IMR-90 (cell line): ENCODE measurements around the gene SIGLEC15.

Source experiments
- CTCF ChIP-seq: conservative IDR thresholded peaks from 2 replicates; pipeline ENCODE4 v1.5.1; 2012; ENCODE audit warnings: mild to moderate bottlenecking, low read depth, low read length, improper control_type of control experiment
- POLR2A ChIP-seq: IDR thresholded peaks from 2 replicates; pipeline ENCODE4 v1.6.1; 2012; ENCODE audit warnings: mild to moderate bottlenecking, low read depth, low read length
- RAD21 ChIP-seq: IDR thresholded peaks from 2 replicates; pipeline ENCODE4 v1.6.1; 2012; ENCODE audit warnings: low read length, improper control_type of control experiment

- TF ChIP-seq CTCF (no peak), POLR2A (no peak), RAD21 (no peak)
These were observed 35.0 kb downstream of the SIGLEC15 start for GRCh38 chr18:45860492-45860891.
